ENCODE data around the gene EPHB6.
A peak's percentile ranks its signal among the peaks of the same experiment; 100 is the strongest.

The EPHB6 gene

DNA sequence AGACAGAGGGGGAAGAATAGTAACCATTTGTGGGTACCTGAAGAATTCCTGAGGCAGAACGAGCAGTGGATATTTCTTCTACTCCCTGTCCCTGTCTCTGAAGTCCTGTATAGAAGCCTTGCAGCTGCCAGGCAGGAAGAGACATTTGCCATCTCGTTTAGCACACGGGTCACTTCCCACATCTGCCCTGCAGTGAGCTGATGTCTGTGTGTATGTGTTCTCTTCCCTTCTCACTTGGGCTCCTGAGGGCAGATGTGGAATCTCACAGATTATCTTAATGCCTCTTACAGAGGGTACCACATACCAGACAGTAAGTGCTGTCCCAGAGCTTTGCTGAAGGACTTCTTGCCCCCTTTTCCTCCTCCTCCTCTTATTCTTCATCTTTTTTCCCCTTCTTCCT lies 44.8 kb downstream of the EPHB6 start:
- DNase-seq: no peak

DNA sequence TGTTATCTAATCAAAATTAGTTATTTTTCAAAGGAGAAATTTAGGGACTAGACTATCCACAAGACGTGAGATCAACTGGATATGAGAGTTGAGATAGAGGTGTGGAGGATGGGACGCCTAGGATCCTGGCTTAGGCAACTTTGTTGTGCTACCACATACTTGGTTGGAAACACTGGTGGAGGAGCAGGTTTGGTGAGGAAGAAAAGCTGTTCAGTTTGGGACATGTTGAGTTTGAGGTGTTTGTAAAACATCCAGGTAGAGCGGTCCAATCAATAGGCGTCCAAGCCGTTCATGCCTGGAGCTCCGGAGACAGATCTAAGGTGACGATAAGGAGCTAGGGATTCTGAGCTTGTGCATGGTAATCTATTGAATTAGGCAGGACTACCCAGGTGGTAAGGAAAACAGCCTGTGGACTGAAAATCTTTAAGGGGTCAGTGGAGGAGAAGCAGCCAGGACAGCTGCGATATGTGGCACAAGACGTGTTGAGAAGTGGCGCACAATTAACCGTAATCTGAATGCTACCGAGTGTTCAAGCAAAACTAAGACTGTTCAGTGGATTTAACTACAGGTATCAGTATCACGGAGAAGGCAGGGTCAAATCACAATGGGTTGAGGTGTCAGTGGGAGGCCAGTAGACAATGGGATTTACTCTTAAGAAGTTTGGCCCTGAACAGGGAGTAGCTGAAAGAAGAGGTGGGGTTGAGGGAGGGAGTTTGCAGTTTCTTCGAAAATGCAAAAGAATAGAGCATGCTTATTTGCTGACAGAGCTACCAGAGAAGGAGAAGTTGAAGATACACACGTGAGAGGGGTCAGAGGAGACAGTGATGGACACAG lies 46.8 kb downstream of the EPHB6 start:
- DNase-seq: no peak

DNA sequence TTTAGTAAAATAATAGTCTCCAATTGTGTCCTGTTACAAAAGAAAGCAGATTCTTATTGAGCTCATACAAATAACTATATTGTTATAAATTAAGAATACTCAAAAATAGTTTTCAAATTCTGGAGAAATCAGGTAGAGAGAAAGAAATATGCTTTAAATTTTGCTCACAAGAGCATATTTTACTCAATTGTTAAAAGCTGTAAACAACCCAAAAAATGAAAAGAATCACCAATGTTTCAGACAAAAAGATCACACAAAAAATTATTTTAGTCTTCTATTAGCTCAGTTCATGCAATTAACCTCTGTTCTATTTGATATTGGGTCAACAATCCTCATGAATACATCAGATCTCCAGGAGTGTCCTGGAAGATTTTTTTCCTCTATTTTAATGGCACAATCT lies 49.3 kb downstream of the EPHB6 start:
- no peak for DNase-seq

DNA sequence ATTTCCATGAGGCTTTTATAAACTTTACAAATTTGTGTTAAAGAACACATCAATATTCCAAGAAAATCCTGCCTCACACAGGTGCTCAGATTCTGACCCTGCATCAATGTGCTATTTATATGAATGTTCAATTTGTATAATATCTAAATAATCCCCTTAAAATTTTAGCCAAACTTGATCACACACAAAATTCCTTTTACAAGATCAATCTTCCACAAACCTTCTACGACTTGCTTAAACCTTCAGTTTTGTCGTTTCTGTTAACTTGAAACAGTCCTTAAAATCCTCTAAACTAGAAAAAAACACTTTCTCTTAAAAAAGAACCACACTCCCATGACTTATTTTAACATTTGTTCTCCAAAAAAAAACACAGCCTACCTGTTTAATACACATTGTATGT lies 50.9 kb downstream of the EPHB6 start:
- no peak for DNase-seq

DNA sequence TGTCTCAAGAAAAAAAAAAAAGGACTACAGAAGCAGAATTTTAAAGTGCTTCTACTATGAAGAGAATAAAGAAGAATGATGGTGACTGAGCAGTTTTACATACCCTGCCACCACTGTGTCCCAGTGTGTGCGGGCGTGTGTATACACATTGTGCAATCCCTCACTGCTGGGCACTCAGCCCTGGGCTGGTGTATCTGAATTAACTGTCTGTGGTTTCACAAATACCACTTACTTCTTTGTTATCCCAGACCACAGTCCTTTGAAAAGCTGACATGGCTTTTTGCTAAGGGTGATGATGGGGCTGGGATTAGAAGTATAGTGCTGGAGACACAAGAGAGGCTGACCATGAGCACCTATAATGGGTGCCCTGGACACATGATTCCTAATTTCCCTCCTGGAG lies 51.8 kb downstream of the EPHB6 start:
- DNase-seq: no peak

DNA sequence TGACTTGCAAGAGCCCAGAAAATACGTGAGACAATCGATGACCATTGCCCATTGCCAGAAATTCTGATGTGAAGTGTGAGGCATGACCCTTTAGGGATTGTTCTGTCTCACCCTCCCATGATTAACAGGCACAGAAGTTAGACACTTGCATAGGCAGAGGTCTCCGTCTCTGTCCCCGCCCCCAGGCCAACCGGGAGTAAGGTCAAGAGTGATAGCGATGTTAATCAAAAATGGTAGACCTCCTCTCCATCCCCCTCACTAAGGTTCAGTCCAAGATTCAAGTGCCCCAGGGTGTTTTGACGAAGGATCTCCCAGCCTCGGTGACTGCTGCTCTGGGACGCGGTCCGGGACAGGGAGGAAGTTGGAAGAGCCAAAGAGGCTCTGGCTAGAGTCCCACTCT lies 53.4 kb downstream of the EPHB6 start:
- DNase-seq: no peak

DNA sequence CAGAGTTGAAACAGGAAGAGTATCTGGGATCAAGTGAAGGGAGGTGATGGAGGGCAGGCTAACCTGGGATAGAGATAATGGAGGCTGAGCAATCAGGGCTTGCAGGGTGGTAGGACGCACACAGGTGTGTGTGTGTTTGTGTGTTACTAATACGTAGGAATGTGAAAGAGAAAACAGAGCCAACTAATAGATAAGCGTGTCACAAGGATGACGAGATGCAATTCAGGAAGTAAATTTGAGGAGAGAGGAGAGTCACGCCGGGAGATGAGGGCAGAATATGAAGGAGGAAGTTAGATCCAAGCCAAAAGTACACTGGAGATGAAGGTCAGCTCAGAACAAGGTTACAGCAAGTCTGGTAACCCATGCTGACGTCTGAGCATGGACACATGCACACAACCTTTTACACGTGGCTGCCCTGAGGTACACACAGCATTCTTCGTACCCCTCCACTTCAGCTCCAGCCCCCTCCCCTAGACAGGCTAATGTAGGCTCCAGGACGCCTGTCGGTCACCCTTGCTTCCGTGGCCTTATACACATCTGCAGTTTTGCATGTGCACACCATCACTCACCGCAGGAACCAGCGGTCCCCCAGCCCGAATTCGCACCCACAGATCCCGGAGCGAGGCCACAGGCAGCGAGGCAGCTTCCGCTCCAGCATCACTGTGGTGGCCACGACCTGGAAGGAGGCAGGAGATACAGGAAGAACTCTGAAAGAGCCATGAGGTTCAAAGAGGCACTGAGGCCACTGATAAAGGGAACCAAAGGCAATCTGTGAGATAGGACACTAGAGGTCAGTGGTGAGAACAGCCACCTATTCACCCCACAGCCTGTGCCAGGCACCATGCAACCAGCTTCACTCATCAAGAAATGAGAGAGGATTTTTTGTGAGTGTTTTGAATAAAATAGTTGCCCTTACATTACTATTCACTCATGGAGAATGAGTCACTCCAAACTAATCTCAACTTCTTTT lies 54.3 kb downstream of the EPHB6 start:
- peak; percentile 70 to 83 (median 81) for DNase-seq

DNA sequence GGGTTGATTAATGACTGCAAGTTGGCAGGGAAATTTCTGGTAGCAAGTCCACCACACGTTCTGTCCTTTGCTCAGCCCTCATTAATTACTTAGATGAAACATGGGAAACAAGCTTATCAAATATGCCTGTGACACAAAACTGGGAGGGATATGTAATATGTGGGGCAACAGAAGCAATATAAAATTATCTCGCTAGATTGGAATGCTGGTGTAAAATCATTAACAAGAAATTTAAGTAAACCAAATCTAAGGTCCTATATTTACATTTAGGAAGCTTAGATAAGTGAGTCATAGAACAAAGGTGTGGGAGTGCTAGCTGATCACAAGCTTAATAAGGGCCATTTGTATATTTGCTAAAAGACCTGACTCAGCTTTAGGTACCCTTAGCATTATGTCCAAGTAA lies 55.2 kb downstream of the EPHB6 start:
- DNase-seq: peak; percentile 12 to 30 (median 24)

DNA sequence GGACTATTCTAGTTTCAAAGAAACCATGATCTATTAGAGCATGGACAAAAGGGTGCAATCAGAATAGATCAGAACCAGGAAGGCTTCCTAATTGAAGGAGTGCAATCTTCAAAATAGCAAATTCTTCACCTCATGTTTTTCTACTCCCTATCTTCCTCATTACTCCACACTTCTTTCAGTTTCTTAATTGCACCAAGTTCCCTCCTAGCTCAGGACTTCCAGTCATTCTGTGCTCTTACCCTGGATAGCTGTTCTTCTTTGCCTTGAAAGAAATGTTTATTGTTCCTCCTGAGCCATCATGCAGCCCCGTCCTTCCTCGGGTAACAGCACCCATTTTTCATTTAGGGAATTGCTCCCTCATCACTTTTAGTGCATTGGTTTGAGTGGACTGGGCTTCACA lies 55.6 kb downstream of the EPHB6 start:
- DNase-seq: peak; percentile 24 to 53 (median 45)

DNA sequence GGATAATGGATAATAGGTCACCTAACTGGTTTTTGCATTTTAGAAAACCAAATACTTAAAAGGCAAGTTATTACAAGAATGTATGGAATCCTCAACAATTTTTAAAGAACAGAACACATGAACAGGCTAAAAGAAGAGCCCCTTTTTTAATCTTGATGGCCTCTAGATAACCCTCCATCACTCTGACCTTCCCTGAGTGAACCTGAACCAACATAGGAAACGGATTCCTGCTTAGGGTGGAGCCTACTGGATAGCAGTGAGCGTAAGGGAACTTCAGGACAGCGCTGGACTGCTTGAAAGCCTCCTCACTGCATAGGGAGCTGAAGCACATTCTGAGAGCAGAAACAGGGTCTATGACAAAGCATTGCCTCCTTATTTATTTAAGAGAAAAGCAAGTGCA lies 58.2 kb downstream of the EPHB6 start:
- DNase-seq: no peak

DNA sequence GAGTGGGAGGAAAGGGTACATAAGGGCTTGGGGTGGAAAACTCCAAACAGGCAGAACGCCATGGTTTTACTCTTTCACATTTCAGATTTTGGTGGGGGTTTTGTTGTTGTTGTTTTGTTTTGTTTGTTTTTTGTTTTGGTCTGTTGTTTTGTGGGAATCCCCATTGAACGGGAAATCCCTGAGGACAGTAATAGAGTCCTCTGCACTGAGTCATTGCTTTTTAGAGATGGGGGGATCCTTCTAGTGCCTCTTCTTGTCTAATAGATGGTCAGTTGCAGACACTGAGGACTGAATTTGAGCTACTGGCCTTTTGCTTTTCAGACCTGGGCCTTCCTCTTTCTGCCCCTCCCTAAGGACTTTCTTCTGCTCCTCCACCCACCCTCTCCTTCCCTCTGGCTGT lies 58.7 kb downstream of the EPHB6 start:
- DNase-seq: peak; percentile 49 to 60 (median 56)

DNA sequence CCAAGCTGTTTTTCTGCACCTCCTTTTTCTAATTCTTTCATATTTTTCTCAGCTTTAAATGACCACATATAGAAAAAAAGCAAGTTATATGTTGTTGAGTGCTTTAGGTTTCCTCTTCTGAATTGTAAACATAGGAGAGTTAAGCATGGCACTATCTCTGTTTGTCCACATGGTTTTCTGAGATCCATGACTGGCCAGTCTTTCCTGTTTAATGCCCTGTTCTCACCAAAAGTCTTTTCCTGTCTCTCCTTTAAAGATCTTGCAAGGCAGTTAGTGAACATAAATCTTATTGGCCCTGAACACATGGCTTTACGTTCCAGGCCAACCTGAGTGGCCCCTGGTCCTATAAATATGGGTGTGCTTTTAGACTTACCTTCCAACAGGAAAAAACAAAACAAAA lies 59.2 kb downstream of the EPHB6 start:
- DNase-seq: no peak

DNA sequence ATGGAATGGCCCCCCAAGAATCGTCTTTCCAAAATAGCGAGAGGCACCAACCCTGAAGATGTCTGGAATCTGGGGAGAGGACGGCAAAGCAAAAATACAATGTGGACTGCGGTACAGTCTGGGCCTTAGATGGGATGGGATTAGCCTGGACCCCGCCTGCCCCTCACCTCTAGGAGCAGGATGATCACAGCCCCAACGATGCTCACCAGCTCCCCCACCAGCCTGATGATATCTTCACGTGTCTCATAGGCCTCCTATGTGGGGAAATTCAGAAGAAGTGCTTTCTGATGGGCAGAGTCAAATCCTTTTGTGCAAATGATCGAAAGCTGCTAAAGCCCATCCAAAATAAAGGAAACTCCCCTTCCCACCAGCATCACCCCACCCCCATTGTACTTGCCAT lies 60.4 kb downstream of the EPHB6 start:
- no peak for DNase-seq

DNA sequence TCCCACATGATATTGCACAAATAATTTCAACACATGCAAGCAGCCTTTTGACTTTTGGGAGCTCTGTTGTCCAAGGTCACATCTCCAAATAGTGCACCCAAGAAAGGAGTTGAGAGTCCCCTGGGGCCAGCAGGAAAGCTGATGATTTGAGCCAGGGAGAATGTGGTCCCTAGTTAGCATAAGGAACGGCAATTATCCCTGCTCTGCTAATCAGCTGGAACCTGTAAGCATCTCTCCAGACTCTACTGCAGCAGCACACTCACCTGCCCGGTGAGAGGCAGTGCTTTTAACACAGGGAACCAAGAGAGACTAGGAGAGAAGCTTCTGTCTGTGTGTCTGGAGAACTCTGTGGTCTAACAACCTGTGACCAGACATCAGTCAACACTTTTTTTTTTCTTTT lies 61.6 kb downstream of the EPHB6 start:
- no peak for DNase-seq

DNA sequence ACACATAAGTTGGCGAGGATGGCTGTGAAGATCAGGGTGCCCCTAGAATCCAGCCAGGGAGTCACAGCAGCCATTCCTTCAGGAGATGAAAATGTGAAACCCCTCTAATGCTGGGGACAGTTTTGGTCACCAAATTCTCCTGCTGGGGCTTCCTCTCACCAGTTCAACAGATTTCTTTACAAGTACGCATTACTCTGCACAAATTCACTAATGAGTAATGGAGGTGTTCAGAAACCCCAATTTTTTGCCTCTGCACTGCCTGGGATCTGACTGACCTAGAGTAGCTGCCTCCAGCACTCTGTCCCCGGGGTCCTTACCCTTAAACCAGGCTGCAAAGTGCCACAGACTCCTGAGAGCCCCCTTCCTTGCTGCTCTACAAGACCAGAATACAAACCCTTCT lies 62.6 kb downstream of the EPHB6 start:
- DNase-seq: no peak

DNA sequence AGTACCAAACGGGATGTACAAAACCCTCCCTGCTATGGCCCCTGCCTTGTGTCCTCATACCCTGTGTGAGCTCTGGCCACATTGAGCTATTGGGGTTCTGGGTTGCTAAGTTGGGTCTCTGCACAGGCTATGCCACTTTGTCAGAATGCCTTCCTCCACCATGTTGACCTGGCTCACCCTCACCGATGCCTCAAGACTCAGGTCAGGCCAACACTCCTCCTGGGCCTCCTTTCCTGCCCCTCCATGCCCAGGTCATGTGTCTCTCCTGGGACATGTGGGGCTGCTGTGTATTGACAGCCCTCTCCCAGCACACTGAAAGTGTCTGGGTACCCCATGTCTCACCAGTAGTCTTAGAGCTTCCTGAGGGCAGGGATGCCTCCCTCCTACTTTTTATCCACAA lies 64.0 kb downstream of the EPHB6 start:
- DNase-seq: no peak

DNA sequence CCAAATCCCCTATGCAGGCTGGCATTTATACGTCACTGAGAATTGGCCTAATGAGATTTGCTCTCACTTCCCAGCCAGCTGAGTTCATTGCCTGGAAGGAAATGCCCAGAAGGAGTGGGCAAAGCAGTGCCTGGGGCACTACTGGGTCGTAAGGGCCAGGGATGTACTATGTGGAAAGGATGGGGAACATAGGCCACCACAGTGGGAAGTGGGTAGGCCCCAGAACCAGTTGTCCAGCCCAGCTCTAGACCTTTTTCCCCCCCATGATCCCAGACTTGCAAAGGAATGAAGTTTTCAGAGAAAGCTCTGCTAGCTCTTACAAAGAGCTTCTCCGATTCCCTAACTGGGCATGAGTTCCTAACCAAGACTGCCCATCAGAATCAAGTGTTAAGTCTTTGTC lies 64.8 kb downstream of the EPHB6 start:
- DNase-seq: no peak
